ENCODE results near the gene NBAS.

NBAS gene

DNA sequence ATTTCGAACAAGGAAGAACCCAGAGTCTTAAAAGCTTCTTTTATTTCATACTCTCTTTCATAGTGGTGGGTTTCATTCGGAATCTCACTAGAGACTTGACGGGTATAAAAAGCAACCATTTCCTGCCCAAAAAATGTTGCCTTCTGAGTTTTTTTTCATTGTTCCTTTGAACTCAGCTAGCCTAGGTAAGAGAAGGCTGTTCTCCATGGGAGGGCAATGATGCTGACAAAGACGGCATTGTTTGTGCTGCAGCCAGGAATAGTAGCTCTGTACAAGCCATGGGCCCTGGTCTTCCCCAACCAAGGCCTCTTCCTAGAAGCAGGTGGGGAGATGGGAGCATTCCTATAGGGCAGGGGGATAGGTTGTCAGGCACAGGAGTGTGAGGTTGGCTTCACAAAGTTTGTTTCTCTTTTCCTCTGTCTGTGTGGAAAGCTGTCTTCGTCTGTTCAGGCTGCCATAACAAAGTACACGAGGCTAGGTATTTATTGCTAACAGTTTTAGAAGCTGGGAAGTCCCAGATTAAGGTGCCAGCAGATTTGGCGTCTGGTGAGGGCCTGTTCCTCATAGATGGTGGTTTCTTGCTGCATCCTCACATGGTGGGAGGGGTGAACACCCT lies 405.1 kb downstream of the NBAS start:
- DNase-seq, result no peak

DNA sequence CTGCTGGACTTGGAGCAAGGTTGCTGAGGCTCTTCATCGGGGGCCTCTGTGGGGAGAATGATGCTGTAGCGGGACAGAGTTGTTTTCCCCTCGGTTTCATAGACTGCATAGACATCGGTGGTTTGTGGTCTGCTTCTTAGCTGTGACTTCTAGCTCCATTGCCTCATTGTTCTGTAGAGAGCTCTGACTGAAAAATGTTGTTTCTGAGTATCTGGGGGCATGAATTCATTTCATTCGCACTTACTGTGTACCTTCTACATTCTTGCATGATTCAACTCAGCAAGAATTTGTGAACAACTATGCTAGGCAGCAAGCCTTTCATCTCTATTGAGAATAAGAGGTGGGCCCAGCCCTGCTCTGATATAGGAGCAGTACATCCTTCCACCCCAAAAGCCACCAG lies 406.8 kb downstream of the NBAS start:
- DNase-seq, result no peak

DNA sequence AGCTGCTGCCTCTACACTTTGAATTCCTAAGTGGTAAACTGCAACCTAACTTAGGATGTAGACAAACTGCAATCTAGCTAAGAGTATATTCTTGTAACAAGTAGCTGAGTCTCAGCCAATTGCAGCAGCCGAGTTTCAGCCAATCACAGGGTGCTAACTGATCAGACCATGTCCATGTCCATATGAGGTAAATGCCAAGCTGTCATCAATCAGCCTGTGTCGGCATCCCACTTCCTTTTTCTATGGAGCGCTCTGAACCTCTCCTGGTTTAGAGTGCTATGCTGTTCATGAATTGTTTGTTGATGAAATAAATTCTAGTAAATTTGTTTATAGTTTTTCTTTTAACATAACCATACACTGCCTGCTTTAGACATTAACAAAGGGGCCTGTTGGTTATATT lies 408.8 kb downstream of the NBAS start:
- DNase-seq, result no peak

DNA sequence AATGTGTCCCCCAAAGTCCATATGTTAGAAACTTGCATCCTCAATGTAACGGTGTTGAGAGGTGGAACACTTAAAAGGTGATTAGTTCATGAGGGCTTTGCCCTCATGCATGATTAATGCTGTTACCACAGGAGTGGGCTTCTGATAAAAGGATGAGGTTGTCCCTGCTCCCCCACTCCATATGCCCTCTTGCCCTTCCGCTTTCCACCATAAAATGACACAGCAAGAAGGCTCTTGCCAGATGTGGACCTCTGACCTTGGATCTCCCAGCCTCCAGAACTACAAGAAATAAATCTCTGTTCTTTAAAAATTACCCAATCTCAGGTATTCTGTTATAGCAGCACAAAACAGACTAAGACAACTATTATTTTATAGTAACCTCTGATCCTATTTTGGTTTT lies 412.1 kb downstream of the NBAS start:
- no peak for DNase-seq

DNA sequence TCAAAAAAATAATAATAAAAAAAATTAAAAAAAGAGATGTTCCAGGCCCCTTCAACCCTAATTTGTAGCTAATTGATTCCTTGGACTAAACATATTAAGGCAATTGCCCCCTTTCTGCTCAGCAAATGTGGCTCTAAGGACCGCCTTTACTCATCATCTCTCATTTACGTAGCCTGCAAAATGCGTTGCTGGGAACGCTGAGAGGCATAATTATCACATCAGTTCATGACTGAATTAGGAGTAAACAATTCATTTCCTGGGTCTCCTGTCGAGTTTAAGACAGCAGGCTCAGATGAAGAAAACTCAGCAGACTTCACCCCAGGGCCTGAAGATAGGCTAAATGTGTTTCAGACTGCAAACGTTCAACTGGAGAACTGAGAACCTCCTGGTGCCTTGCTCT lies 413.5 kb downstream of the NBAS start:
- DNase-seq, result no peak

DNA sequence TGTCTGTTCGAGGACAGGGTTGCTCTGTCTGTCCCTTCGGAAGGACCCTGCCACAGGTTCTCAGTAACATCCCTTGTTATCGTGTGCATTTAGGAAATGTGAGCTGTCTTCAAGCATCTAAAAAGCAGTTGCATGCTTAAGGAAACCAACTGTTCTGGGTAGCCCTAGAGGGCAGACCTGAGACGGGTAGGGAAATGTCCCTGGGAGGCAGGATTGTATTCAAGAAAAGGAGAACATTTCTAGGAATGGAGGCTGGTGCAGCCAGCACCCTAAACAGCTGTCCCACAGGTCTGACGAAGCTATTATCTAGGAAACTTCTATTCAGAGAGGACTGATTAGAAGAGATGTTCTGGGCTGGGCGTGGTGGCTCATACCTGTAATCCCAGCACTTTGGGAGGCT lies 414.2 kb downstream of the NBAS start:
- DNase-seq, result no peak

DNA sequence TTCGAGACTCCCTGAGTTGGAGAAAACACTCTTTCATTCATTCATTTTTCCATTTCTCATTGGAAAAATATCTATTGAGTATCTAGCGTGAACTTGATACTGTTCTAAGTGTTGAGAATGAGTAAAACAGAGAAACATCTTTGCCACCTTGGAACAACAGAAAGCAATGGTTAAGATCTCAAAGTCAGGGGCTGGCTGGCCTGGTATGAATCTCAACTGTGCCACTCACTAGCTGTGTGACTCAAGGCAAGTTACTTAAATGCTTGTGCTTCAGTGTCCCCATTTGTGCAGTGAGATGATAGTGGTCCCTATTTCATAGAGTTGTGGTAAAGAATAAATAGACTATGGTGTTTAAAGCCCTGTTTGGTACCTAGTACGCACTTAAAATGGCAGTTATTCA lies 415.2 kb downstream of the NBAS start:
- no peak for DNase-seq

DNA sequence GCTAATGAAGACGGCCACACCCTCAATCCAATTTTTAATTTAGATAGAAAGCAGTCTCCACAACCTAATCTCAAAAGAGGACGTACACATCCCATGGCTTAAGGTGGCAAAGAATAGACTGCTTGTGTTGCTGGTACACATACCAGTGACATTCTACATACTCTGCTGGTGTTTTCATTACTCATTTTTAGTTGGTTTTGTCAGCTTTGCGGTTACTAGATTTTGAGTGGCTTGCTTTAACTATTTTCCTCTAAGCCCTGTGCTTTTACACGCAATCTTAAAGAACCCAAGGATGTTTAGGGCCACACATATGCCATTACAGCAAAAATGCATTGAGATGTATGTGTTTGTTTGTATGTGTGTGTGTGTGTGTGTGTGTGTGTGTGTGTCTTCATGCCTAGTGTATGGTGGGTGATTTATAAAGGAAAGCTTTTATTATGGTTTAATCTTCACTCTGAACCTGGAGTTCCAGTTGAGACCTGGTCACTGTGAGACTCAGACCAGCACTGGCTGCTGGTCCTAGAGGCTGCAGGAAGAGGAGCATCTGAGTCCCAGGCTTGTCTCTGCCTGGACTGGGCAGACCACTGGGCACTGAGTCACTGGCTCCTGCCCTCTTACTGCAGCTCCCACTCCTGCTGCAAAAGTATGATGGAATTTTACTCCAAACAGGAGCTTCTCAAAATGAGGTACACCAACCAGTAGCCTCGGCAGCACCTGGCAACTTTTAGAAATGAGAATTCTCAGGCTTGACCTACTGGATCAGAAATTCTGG lies 415.9 kb downstream of the NBAS start:
- no peak for DNase-seq

DNA sequence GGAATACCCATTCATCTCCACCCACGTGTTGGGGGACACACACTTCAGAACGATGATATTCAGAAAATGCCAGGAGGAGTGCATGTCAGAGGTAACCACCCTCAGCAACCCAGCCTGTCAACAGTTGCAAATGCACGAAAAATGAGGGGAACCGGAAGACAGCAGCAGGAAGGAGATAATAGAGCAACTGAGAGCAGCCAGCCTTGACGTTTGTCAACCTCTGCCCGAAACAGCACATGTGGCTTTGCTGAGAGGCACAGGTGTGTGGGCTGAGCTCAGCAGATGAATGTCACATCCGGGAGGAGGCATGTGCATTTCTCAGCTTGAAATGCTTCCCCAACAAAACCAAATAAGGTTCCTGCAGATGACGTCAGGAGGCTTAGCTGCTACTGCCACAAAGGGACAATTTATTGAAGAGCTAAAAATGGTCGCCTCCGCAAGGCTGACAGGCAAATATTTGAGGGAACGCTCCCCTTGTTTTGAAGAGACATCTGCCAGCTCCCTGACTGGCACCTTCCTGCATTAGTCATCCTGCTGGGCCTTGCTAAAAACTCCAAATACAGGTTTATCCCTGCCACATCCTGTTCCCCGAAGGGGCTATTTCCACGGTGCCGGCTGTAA lies 419.0 kb downstream of the NBAS start:
- peak; percentile 71 for DNase-seq

DNA sequence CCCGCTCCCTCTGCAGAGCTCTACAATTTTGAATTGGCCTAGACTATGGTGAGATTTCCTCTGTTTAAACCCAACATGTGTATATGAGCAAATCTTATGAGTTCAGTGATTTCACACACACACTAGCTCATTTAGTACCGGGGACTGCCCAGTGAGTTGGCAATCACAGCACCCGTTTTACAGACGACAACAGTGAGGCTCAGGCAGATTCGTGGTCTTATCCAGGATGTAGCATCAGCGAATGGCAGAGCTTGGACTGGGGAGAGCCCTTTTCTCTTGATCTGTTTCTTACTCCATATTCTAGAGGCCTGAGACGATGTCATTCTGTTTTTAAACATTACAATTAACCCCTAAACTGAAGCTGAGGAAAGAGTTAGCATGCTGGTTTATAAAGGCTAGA lies 419.9 kb downstream of the NBAS start:
- no peak for DNase-seq

DNA sequence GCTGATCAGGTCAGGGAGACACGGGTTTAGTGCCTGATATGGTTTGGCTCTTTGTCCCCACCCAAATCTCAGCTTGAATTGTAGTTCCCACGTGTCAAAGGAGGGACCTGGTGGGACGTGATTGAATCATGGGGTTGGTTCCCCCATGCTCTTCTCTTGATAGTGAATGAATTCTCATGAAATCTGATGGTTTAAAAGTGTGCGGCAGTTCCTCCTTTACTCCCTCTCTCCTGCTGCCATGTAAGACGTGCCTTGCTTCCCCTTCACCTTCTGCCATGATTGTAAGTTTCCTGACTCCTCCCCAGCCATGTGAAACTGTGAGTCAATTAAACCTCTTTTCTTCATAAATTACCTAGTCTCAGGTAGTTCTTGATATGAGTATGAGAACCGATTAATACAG lies 424.5 kb downstream of the NBAS start:
- no peak for DNase-seq

DNA sequence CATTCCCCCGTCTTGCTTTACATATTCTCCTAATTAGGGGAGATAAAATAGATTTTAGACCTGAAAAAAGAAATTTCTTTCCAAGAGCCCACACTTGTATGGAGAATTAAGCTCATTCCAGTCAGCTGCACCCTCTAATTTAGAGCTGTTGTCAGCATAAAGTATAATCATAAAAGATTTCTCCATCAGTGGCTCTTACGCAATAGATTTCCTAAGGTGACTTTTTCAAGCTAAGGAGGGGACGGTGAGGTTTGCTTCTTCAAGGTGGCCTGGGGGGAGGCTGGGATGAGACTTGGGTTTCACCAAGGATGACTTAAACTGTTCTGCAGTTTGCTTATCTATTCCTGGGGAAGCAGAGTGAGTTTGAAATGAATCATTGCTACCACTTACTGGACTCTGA lies 426.2 kb downstream of the NBAS start:
- DNase-seq, result no peak

DNA sequence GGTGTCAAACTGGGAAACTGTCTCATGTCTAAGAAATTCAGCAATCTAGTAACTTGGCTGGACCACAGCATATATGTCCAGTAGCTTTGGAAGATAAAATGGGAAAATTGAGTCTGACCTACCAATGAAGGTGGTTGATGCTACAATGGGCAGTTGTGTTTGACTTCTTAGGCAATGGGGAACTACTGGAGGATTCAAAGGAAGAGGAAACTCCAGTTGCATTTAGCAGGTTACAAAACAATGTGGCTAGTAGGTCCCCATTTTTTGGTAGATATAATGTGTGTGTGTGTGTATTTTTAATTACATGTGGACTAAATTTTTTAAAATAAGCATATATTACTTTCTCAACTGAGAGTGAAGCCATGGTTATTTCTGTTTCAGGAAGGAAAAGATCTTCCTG lies 427.7 kb downstream of the NBAS start:
- no peak for DNase-seq

DNA sequence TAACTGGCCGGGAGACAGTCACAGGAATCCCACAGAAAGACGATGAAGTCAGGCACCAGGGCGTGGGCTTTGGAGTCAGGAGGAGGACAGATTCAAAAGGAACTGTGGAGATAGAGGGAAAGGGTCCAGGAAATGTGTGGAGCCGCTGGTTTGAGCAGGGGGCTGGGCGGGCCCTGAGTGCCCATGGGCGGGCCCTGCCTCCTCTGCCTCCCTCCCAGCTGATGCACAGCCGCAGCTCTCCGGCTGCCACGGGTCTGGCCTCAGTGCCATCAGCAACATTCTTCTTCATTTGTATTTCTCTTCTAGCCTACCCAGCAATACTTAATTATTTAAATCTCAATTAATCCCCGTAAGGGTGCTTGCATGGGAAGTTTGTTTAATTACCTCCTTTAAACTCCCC lies 432.3 kb downstream of the NBAS start:
- DNase-seq, result no peak

DNA sequence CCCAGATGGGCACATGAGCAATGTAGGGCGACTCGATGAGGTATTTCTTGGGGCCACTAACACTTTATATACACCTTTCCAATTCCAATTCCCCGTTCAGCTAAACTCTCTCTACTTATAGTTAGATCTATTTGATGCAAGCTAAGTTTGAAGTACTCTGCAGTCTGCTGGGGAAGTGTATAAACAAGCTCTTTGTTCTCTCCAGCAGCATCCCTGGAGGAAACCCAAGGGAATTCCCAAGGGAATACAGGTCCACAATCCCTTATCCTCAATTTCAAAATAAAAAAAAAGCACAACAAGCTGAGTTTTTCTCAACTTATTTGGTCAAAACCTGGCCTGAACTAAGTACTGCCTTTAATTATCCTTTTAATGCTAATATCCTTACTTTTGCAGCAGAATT lies 433.3 kb downstream of the NBAS start:
- DNase-seq, result no peak

DNA sequence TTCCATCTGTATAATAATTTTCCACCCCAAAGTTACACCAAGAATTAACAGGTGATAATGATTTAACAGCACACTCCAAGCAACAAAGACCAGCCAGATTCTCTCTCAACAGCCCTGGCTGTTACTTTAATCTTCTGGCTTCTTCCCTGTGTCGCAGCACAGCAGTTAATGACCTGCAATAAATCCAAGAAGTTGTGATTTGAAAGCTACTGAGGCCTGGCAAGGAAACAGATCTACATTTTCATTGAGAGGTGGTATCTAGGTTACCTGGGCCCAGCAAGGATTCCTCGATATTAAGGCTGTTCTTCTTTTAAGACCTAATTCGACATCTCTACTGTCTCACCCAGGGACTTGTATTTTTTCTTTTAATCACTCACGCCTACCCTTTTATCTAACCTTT lies 433.8 kb downstream of the NBAS start:
- no peak for DNase-seq

DNA sequence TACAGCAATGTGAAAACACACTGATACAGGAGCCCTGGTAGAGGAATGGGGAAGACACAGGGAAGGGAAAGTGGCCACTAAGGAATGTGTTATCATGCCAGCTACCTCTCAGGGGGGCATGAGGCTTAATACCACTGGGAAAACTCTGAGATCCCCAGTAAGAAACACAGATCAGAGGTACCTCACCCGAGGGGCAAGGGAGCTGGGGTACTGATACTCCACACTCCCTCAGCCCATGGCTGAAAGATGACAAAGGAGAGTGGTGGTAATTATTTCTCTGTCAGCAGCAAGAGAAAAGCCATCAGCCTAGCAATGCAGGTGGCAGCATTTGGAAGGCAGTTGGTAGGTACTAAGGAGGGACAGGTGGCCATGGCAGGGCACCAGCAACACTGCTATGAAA lies 434.8 kb downstream of the NBAS start:
- no peak for DNase-seq

DNA sequence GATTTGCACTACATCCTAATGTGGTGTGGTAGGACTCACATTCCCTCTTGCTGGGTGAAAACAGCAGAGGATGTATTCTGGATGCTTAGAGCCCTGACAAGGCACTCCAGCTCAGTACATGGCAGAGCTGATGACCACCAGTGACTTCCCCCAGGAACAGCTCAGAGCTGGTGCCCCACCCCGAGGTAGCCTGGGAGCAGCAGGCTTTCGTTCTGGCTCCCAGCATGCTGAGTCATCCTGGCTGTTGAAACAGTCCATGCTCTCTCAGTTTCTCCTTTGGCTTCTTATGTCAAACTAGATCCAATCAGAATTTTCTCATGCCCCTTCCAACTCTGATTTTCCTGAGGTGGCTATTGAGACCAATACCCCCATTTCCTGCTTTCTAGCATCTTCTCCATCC lies 438.2 kb downstream of the NBAS start:
- no peak for DNase-seq

DNA sequence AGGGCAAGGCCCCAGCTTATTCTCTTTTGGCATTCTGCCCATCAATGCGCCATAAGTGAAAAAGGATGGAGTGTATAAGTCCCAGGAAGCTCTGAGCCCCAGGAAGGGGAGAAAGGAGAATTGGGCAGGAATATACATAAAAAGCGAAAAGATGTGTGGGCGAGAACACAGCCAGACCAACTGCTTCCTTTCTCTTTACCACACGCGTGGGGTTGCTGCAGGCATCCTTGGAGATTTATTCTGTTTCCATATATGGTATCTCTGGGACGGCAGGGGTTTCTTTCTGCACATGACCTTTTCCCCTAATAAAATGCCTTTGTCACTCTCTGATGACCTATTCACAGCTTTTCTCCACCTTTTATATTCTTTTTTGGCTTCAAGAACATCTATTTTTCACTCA lies 440.5 kb downstream of the NBAS start:
- no peak for DNase-seq

DNA sequence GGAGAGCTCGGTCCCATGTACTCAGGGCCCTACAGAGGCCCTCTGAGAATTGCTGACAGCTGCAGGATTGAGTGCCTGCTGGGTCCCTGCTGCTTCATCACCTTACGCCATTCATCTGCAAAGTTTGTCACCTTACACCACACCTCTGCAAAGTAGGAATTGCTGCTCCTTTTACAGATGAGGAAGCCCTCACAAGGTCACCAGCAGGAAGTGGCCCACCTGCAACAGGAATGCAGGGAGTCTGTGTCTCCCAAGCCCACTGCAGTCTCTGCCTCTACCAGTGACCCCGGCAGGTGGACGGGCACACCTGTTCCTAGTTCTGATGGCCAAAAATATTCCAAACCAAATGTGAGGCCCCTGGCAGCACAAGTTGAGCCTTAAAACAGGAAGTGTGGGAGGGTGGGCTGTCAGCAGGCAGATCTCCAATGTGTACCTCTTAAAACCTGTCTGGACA lies 441.4 kb downstream of the NBAS start:
- no peak for DNase-seq

DNA sequence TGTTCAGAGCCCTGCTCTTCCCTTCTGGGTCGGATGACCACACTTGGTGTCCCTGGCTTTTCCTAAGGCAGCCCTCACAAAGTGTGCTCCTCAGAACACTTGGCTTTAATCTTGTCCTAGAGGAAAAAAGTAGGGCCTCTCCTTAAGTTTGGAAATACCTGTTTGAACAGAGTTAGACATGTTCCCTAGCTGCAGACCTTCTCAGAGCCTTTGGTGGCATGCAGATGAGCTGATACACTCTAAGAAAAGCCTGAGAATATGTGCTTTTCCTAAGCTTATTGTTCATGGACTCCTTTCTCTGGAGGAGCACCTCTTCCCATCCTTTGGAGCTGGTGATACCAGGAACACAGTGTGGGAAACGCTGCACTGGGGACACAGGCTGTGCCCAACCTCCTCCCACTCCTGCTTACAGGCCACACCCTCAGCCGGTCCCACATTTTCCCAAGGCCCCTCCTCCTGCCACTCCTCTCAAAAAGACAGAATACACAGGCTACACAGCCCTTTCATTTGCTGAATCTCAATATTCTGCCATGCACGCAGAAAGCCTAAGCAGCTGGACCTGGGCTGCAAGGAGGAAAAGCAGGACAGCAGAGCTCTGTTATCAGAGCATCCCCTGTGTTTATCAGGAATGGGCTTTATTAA lies 443.6 kb downstream of the NBAS start:
- DNase-seq, result no peak
